GM21737 (cell line): Measurements from ENCODE around the gene NOPCHAP1.
"Not testable (repeated sequence)": the region's sequence is repeated elsewhere in the genome, so short reads cannot be mapped to it uniquely, and the experiment has no call there.

Experiments
- ATAC-seq: cut with Tn5 transposase; IDR thresholded peaks from one replicate; pipeline ENCODE4 v1.9.1; 2021; ENCODE audit warnings: mild to moderate bottlenecking, moderate library complexity; ENCODE audit not compliant: unreplicated experiment

Gene NOPCHAP1

GRCh38 chr12:104986022-104986941 is at the start of gene NOPCHAP1:
TSS of gene NOPCHAP1 (plus strand) at chr12:104986316. CDS start at chr12:104986353, 37 bp downstream.
- ATAC-seq: peak; percentile 94

- ATAC-seq: no peak
Measured at GRCh38 chr12:104938371-104938770, 47.7 kb upstream of the NOPCHAP1 start.

- no peak for ATAC-seq
Measured at GRCh38 chr12:104939089-104939488, 47.0 kb upstream of the NOPCHAP1 start.

- ATAC-seq: no peak
Measured at GRCh38 chr12:104941454-104941853, 44.7 kb upstream of the NOPCHAP1 start.

- ATAC-seq: no peak
Measured at GRCh38 chr12:104942075-104942474, 44.0 kb upstream of the NOPCHAP1 start.

GRCh38 chr12:104943401-104943800 is 42.7 kb upstream of the NOPCHAP1 start:
- ATAC-seq: not testable (repeated sequence)

GRCh38 chr12:104944252-104944651 is 41.9 kb upstream of the NOPCHAP1 start:
- ATAC-seq: no peak

- ATAC-seq: not testable (repeated sequence)
Measured at GRCh38 chr12:104948716-104949115, 37.4 kb upstream of the NOPCHAP1 start.

GRCh38 chr12:104951759-104952509 is 34.2 kb upstream of the NOPCHAP1 start:
- no peak for ATAC-seq

- no peak for ATAC-seq
Measured at GRCh38 chr12:104952816-104953215, 33.3 kb upstream of the NOPCHAP1 start.

GRCh38 chr12:104953323-104953722 is 32.8 kb upstream of the NOPCHAP1 start:
- no peak for ATAC-seq

GRCh38 chr12:104955703-104956102 is 30.4 kb upstream of the NOPCHAP1 start:
- ATAC-seq: no peak

GRCh38 chr12:104956870-104957718 is 29.0 kb upstream of the NOPCHAP1 start:
- no peak for ATAC-seq

- peak; percentile 27 for ATAC-seq
Measured at GRCh38 chr12:104957719-104958000, 28.5 kb upstream of the NOPCHAP1 start.

GRCh38 chr12:104958001-104958804 is 27.9 kb upstream of the NOPCHAP1 start, which contains the start of gene SLC41A2:
TSS of gene SLC41A2 (minus strand) at chr12:104958290. CDS start at chr12:104928527, 29,763 bp downstream.
- peak; percentile 70 for ATAC-seq

- no peak for ATAC-seq
Measured at GRCh38 chr12:104958805-104959334, 27.2 kb upstream of the NOPCHAP1 start.

GRCh38 chr12:104959335-104959841 is 26.7 kb upstream of the NOPCHAP1 start:
- no peak for ATAC-seq

GRCh38 chr12:104960464-104960863 is 25.7 kb upstream of the NOPCHAP1 start:
- ATAC-seq: no peak

GRCh38 chr12:104963757-104964156 is 22.4 kb upstream of the NOPCHAP1 start:
- ATAC-seq: no peak
